DOHH2 (cell line): Measurements from ENCODE around the gene CRMP1.

Experiments
- H3F3A ChIP-seq: fragments of 200-600 bp; sonication (generic), shearing (Covaris generic); 2 replicates; pipeline ENCODE4 v1.6.0; 2016; ENCODE audit warnings: antibody characterized with exemption, mild to moderate bottlenecking; ENCODE audit not compliant: control insufficient read depth, insufficient read depth
- H3K27ac ChIP-seq: fragments of 200-600 bp; sonication (generic); 2 replicates; pipeline ENCODE4 v1.5.1; 2014; ENCODE audit warnings: low read depth, mild to moderate bottlenecking, low read length, moderate library complexity
- H3K27me3 ChIP-seq: fragments of 200-600 bp; sonication (generic); 2 replicates; pipeline ENCODE4 v1.6.1; 2014; ENCODE audit warnings: mild to moderate bottlenecking, low read length, mixed read lengths; ENCODE audit not compliant: control insufficient read depth
- H3K36me3 ChIP-seq: fragments of 200-600 bp; sonication (generic); 2 replicates; pipeline ENCODE4 v1.6.1; 2014; ENCODE audit warnings: mild to moderate bottlenecking, low read length, moderate library complexity, mixed read lengths; ENCODE audit not compliant: control insufficient read depth
- H3K4me1 ChIP-seq: fragments of 200-600 bp; sonication (generic); 2 replicates; pipeline ENCODE4 v1.6.1; 2014; ENCODE audit warnings: mild to moderate bottlenecking, low read length, mixed read lengths; ENCODE audit not compliant: control insufficient read depth
- H3K4me2 ChIP-seq: fragments of 200-600 bp; sonication (generic); 2 replicates; pipeline ENCODE4 v1.6.0; 2014; ENCODE audit warnings: mild to moderate bottlenecking, low read length, moderate library complexity
- H3K4me3 ChIP-seq: fragments of 200-600 bp; sonication (generic); 2 replicates; pipeline ENCODE4 v1.5.1; 2014; ENCODE audit warnings: mild to moderate bottlenecking, low read length, mixed read lengths
- H3K79me2 ChIP-seq: fragments of 200-600 bp; sonication (generic); 2 replicates; pipeline ENCODE4 v1.6.1; 2014; ENCODE audit warnings: mild to moderate bottlenecking, low read length, mixed read lengths; ENCODE audit not compliant: control insufficient read depth
- H3K9me2 ChIP-seq: fragments of 200-600 bp; sonication (generic); replicated peaks from 2 replicates; pipeline ENCODE4 v1.6.1; 2014; ENCODE audit warnings: mild to moderate bottlenecking, low read length, mixed read lengths; ENCODE audit not compliant: control insufficient read depth
- H3K9me3 ChIP-seq: fragments of 200-600 bp; sonication (generic); 2 replicates; pipeline ENCODE4 v1.6.1; 2014; ENCODE audit warnings: antibody characterized with exemption, low read length, mixed read lengths; ENCODE audit not compliant: control insufficient read depth, insufficient read depth
- H4K20me1 ChIP-seq: fragments of 200-600 bp; sonication (generic); 2 replicates; pipeline ENCODE4 v1.6.0; 2014; ENCODE audit warnings: low read depth, mild to moderate bottlenecking, antibody characterized with exemption, low read length, moderate library complexity; ENCODE audit not compliant: control insufficient read depth, insufficient read depth
- EZH2phosphoT487 ChIP-seq: fragments of 200-600 bp; sonication (generic); IDR thresholded peaks from 2 replicates; pipeline ENCODE4 v1.6.1; 2017; ENCODE audit warnings: borderline replicate concordance, mild to moderate bottlenecking, antibody characterized with exemption, low read length, moderate library complexity, mixed read lengths
- TF ChIP-seq, protein P1 (sequence below): fragments of 200-600 bp; sonication (generic); IDR thresholded peaks from one replicate; pipeline ENCODE4 v1.5.1; 2014; ENCODE audit warnings: antibody characterized with exemption, mild to moderate bottlenecking, low read depth, low read length; ENCODE audit not compliant: poor library complexity, severe bottlenecking

The CRMP1 gene

DNA sequence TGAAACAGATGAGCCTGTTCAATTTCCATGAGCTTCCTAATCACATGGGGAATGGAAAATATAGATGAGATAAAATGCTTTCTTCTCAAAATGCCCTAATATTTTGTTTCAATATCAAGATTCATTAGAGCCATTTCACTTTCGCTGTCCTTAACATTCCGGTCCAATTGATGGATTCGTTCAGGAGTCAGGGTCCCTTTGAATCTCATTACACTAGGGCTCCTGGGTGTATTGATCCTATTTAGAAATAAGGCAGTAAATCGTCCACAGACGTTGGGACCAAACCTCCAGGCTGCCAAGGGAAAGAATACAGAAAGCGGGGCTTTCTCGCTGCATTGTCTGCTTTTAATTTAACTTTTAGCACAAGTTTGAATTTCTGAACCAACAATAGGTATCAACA lies 20.6 kb upstream of the CRMP1 start:
- Histone ChIP-seq H3K27ac (no peak overlapping the region), H3K27me3 (no peaks in the 10 kb centered on the region), H3K4me1 (no peaks in the 10 kb centered on the region), H4K20me1 (no peaks in the 10 kb centered on the region), H3K79me2 (no peaks in the 10 kb centered on the region), H3F3A (no peaks in the 10 kb centered on the region), H3K4me3 (no peak overlapping the region), H3K9me2 (no peaks in the 10 kb centered on the region), H3K4me2 (no peak overlapping the region), H3K9me3 (no peaks in the 10 kb centered on the region), H3K36me3 (no peaks in the 10 kb centered on the region)
- TF ChIP-seq, protein P1, sequence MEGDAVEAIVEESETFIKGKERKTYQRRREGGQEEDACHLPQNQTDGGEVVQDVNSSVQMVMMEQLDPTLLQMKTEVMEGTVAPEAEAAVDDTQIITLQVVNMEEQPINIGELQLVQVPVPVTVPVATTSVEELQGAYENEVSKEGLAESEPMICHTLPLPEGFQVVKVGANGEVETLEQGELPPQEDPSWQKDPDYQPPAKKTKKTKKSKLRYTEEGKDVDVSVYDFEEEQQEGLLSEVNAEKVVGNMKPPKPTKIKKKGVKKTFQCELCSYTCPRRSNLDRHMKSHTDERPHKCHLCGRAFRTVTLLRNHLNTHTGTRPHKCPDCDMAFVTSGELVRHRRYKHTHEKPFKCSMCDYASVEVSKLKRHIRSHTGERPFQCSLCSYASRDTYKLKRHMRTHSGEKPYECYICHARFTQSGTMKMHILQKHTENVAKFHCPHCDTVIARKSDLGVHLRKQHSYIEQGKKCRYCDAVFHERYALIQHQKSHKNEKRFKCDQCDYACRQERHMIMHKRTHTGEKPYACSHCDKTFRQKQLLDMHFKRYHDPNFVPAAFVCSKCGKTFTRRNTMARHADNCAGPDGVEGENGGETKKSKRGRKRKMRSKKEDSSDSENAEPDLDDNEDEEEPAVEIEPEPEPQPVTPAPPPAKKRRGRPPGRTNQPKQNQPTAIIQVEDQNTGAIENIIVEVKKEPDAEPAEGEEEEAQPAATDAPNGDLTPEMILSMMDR: no peak
- TF ChIP-seq EZH2phosphoT487: no peak

DNA sequence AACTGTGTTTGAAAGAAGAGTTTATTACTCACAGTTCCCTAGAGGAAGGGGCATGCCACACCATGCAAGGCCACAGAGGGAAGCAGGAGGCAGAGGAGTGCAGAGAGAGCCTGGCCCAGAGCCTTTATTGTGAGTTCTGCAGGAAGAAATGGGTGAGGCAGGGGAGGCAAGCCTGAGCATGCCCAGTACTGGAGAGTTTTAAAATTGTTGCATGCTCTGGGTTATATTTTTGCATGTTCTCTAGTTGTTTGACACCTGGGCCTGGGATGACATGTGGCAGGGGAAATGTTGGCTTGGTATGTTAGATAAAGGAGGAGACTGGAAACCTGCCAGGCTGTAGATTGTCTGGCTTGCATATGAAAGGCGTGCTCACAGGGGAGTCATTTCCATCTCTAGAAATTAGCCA lies 19.7 kb upstream of the CRMP1 start:
- Histone ChIP-seq H3K27ac (no peak overlapping the region), H3K9me2 (no peaks in the 10 kb centered on the region), H3K79me2 (no peaks in the 10 kb centered on the region), H3F3A (no peaks in the 10 kb centered on the region), H3K4me1 (no peaks in the 10 kb centered on the region), H3K27me3 (no peaks in the 10 kb centered on the region), H3K4me3 (no peak overlapping the region), H3K9me3 (no peaks in the 10 kb centered on the region), H3K4me2 (no peak overlapping the region), H3K36me3 (no peaks in the 10 kb centered on the region), H4K20me1 (no peaks in the 10 kb centered on the region)
- TF ChIP-seq EZH2phosphoT487: no peak
- TF ChIP-seq, protein P1: no peak

- H3K36me3 ChIP-seq: no peaks in the 10 kb centered on the region
- no peaks in the 10 kb centered on the region for H3K4me1 ChIP-seq
- no peak overlapping the region for H3K4me2 ChIP-seq
- no peaks in the 10 kb centered on the region for H3K79me2 ChIP-seq
- H3F3A ChIP-seq: no peaks in the 10 kb centered on the region
- H3K9me2 ChIP-seq: no peaks in the 10 kb centered on the region
- H3K27me3 ChIP-seq: no peaks in the 10 kb centered on the region
- no peaks in the 10 kb centered on the region for H3K9me3 ChIP-seq
- TF ChIP-seq, protein P1: no peak
- no peak for TF ChIP-seq EZH2phosphoT487
- H3K4me3 ChIP-seq: no peak overlapping the region
- H3K27ac ChIP-seq: no peak overlapping the region
- no peaks in the 10 kb centered on the region for H4K20me1 ChIP-seq
Measured at GRCh38 chr4:5908876-5909427, 16.1 kb upstream of the CRMP1 start.
